GM23248 (cell line): ENCODE measurements around the gene CMTM5. TPM values are rescaled to one million over a fixed set of nuclear protein-coding genes. Genes with fewer than 3 reads are reported as not detected.
A peak's percentile ranks its signal among the peaks of the same experiment; 100 is the strongest.

Experiments used
- DNase-seq: peaks from one replicate; pipeline ENCODE4 v3.0.0-alpha.2; 2015
- H2AFZ ChIP-seq: fragments of 200-600 bp; sonication (generic); 2 replicates; pipeline ENCODE4 v1.6.1; 2016; ENCODE audit warnings: antibody characterized with exemption
- H3F3A ChIP-seq: fragments of 200-600 bp; sonication (generic); 2 replicates; pipeline ENCODE4 v1.6.1; 2016; ENCODE audit warnings: mild to moderate bottlenecking, antibody characterized with exemption, mixed run types; ENCODE audit not compliant: insufficient read depth
- H3K27ac ChIP-seq: fragments of 200-600 bp; sonication (generic); 2 replicates; pipeline ENCODE4 v1.5.1; 2016; ENCODE audit warnings: mild to moderate bottlenecking
- H3K27me3 ChIP-seq: fragments of 200-600 bp; sonication (generic); replicated peaks from 2 replicates; pipeline ENCODE4 v1.6.1; 2016; ENCODE audit warnings: mild to moderate bottlenecking; ENCODE audit not compliant: insufficient read depth
- H3K36me3 ChIP-seq: fragments of 200-600 bp; sonication (generic); 2 replicates; pipeline ENCODE4 v1.6.1; 2016; ENCODE audit warnings: low read depth, mild to moderate bottlenecking
- H3K4me1 ChIP-seq: fragments of 200-600 bp; sonication (generic); 2 replicates; pipeline ENCODE4 v1.6.1; 2016; ENCODE audit warnings: mild to moderate bottlenecking; ENCODE audit not compliant: insufficient read depth
- H3K4me2 ChIP-seq: fragments of 200-600 bp; sonication (generic); one replicate; pipeline ENCODE4 v1.6.1; 2016; ENCODE audit warnings: mild to moderate bottlenecking; ENCODE audit not compliant: unreplicated experiment
- H3K4me3 ChIP-seq: fragments of 200-600 bp; sonication (generic); 2 replicates; pipeline ENCODE4 v1.5.1; 2016; ENCODE audit warnings: mild to moderate bottlenecking
- H3K79me2 ChIP-seq: fragments of 200-600 bp; sonication (generic); 2 replicates; pipeline ENCODE4 v1.6.1; 2016; ENCODE audit warnings: mild to moderate bottlenecking; ENCODE audit not compliant: insufficient read depth
- H3K9ac ChIP-seq: fragments of 200-600 bp; sonication (generic); 2 replicates; pipeline ENCODE4 v1.6.1; 2016; ENCODE audit warnings: mild to moderate bottlenecking
- H3K9me2 ChIP-seq: fragments of 200-600 bp; sonication (generic); 2 replicates; pipeline ENCODE4 v1.6.1; 2016; ENCODE audit warnings: mixed run types, mild to moderate bottlenecking, moderate library complexity; ENCODE audit not compliant: insufficient read depth
- H3K9me3 ChIP-seq: fragments of 200-600 bp; sonication (generic); one replicate; pipeline ENCODE4 v1.6.1; 2017; ENCODE audit warnings: low read depth
- H4K20me1 ChIP-seq: fragments of 200-600 bp; sonication (generic); 2 replicates; pipeline ENCODE4 v1.6.0; 2016; ENCODE audit not compliant: insufficient read depth
- EZH2 ChIP-seq: fragments of 200-600 bp; sonication (generic); IDR thresholded peaks from 2 replicates; pipeline ENCODE4 v1.6.1; 2018; ENCODE audit warnings: antibody characterized with exemption, mild to moderate bottlenecking; ENCODE audit not compliant: insufficient read depth, poor library complexity, severe bottlenecking
- EZH2phosphoT487 ChIP-seq: fragments of 200-600 bp; sonication (generic); IDR thresholded peaks from 2 replicates; pipeline ENCODE4 v1.6.1; 2018; ENCODE audit warnings: antibody characterized with exemption, moderate library complexity, mild to moderate bottlenecking, low read depth; ENCODE audit not compliant: insufficient read depth
- WGBS, 2 experiments: methylation state at CpG; one replicate each; pipeline ENCODE4 v1.1.6; 2015 to 2017; ENCODE audit warnings: low lambda C conversion rate in 2 of 2, low coverage in 1 of 2; ENCODE audit errors: missing lambda C conversion rate in 2 of 2; 5-methylcytosine and 5-hydroxymethylcytosine counted together
- in situ Hi-C: fragments of 300-500 bp; cut with MboI; formaldehyde crosslinking; loops from 2 replicates; pipeline ENCODE4 v1.15.0; 2020
- polyA plus RNA-seq: library from polyadenylated mRNA; unstranded; fragments of >200 nt; fragmentation: Nextera tagmentation; extraction: Ambion mirVana; gene quantifications from 2 replicates; pipeline ENCODE4 v1.2.1, GENCODE V29; 2016
- total RNA-seq: library from RNA; depleted of rRNA; stranded (reverse); fragments of >200 nt; shearing (Covaris generic); gene quantifications from 2 replicates; pipeline ENCODE4 v1.2.3, GENCODE V29; 2014; rRNA removed

CMTM5 gene, protein sequence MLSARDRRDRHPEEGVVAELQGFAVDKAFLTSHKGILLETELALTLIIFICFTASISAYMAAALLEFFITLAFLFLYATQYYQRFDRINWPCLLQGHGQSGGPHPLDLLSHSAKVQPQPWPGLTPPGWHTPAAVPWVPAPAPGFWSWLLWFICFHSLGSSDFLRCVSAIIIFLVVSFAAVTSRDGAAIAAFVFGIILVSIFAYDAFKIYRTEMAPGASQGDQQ
- total RNA-seq = not detected in 2 replicates
- not detected in 2 replicates for polyA plus RNA-seq

DNA sequence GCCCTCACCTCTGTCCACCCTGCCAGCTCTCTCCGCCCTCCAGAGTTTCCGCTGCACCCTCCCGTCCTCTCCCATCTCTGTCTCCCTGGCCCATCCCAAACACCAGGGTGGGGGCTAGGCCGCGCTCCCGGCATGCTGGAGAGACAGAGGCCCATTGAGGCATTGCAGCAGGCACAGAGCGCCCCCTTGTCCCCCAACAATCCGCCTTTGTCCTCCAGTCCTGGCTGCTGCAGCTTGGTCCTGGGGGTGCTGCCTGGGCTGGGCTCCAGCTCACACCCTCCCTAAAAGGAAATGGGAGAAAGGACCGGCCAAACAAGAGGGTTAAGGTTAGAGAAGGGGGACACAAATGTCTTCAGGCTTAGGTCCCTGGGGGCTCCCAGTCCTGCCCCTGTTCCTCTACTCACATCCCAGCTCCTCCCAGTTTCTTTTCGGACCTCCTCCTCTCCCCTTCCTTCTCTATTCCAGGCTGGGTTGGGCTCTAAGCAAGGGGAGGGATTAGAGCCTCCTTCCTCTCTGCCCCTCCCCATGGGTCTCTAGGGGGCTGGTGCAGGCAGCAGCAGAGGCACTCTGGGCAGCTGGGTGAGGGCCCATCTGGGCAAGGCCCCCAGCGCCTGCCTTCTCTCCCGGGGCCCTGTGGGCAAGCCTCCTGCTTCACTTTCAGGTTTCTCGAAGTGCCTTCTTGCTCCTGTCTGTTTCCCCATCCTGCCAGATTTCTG lies at the start of gene CMTM5:
Gene CMTM5, plus strand, starts transcription at position 565 of the 716 bp plus-strand sequence. CDS start 206 bp downstream, outside the sequence.
- Histone ChIP-seq H3K27ac (no peak within 1 kb of the TSS), H3K4me2 (no peak within 1 kb of the TSS), H4K20me1 (no peaks in the 10 kb centered on the region), H3K27me3 (peaks cover 12% of the 10 kb centered on the region; the same call in 1 of the 2 replicates), H3F3A (no peaks in the 10 kb centered on the region), H3K4me3 (no peak within 1 kb of the TSS), H3K4me1 (no peaks in the 10 kb centered on the region), H2AFZ (no peak within 1 kb of the TSS), H3K9ac (no peak within 1 kb of the TSS), H3K79me2 (no peaks in the 10 kb centered on the region), H3K36me3 (no peaks in the 10 kb centered on the region), H3K9me2 (no peaks in the 10 kb centered on the region), H3K9me3 (no peaks in the 10 kb centered on the region)
- 54 to 55% methylated on average over 13 of the region's 13 CpGs for WGBS, 2 experiments
- DNase-seq = no peak
- in situ Hi-C loops = no loop called here
- no peak for TF ChIP-seq EZH2phosphoT487
- no peak for TF ChIP-seq EZH2

DNA sequence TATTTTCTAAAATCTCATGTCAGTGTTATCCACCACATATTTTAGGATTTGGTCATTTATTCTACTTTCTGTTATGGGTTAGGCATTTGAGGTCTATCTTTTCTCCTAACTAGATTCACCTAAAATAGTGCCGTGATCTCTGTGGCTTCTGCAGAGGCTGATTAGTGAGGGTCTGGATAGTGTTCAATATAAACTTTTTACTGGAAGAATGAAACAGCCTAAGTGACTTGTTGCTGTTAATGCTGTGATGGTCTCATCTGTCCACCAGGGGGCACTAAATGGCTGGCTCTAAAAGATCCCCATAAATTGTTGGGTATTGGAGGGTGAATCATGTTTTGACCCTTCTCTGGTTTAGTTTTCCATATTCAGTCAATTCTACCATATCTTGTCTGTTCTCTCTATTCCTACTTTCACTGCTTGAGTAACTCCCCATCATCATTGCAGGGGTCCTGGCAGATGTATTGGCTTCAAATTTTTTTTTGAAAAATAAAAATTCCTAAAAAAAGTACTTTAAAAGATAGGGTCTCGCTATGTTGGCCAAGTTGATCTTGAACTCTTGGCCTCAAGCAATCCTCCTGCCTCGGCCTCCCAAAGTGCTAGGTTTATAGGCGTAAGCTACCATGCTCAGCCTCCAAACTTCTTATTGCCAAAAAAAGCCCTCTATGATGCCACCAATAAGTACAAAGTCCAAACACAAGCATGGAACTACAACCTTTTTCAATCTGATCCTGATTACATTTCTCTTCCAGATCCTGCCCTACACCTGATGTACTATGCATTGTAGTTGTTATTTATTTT lies 48.7 kb upstream of the CMTM5 start:
- 20 to 24% methylated on average over 4 of the region's 4 CpGs for WGBS, 2 experiments

DNA sequence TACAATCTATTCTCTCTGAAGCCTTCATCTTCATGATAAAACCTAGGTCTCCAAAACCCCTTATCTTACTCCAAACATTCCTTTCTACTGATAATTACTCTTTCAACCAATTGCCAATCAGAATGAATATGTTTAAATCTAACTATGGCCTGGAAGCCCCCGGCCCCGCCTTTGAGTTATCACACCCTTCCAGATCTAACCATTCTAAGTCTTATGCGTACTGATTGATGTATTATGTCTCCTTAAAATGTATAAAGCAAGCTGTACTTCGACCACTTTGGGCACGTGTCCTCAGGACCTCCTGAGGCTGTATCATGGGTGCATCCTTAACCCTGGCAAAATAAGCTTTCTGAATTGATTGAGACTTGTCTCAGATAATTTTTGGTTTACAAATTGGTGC lies 41.2 kb upstream of the CMTM5 start:
- no peak for DNase-seq
- no peak overlapping the region for H3K9ac ChIP-seq
- H4K20me1 ChIP-seq = no peaks in the 10 kb centered on the region
- H3K4me3 ChIP-seq = no peak overlapping the region
- H3K79me2 ChIP-seq = no peaks in the 10 kb centered on the region
- peaks cover 3% of the 10 kb centered on the region; the same call in 1 of the 2 replicates for H3K27me3 ChIP-seq
- H3K4me2 ChIP-seq = no peak overlapping the region
- no peaks in the 10 kb centered on the region for H3K9me2 ChIP-seq
- H3K36me3 ChIP-seq = no peaks in the 10 kb centered on the region
- no peaks in the 10 kb centered on the region for H3K4me1 ChIP-seq
- H2AFZ ChIP-seq = no peak overlapping the region
- WGBS, 2 experiments = 35 to 40% methylated on average over 5 of the region's 5 CpGs
- H3K9me3 ChIP-seq = no peaks in the 10 kb centered on the region
- no peak overlapping the region for H3K27ac ChIP-seq
- in situ Hi-C loops = no loop called here
- H3F3A ChIP-seq = no peaks in the 10 kb centered on the region
- TF ChIP-seq EZH2phosphoT487 = no peak
- no peak for TF ChIP-seq EZH2

More for the DNA sequence above, 48.7 kb upstream of the CMTM5 start:
- DNase-seq = peak; percentile 78
- peaks cover 5% of the 10 kb centered on the region for H3K4me1 ChIP-seq
- H3K4me3 ChIP-seq = no peak overlapping the region
- no peak overlapping the region for H3K27ac ChIP-seq
- TF ChIP-seq EZH2 (no peak), EZH2phosphoT487 (no peak)
- H3K36me3 ChIP-seq = peaks cover 26% of the 10 kb centered on the region
- H3K9me3 ChIP-seq = no peaks in the 10 kb centered on the region
- H3F3A ChIP-seq = peaks cover 29% of the 10 kb centered on the region
- H3K27me3 ChIP-seq = no peaks in the 10 kb centered on the region; the same call in 1 of the 2 replicates
- no peaks in the 10 kb centered on the region for H4K20me1 ChIP-seq
- H3K9ac ChIP-seq = no peak overlapping the region
- H3K79me2 ChIP-seq = peaks cover 18% of the 10 kb centered on the region
- H3K9me2 ChIP-seq = no peaks in the 10 kb centered on the region
- in situ Hi-C loops = no loop called here
- H2AFZ ChIP-seq = no peak overlapping the region
- H3K4me2 ChIP-seq = no peak overlapping the region

DNA sequence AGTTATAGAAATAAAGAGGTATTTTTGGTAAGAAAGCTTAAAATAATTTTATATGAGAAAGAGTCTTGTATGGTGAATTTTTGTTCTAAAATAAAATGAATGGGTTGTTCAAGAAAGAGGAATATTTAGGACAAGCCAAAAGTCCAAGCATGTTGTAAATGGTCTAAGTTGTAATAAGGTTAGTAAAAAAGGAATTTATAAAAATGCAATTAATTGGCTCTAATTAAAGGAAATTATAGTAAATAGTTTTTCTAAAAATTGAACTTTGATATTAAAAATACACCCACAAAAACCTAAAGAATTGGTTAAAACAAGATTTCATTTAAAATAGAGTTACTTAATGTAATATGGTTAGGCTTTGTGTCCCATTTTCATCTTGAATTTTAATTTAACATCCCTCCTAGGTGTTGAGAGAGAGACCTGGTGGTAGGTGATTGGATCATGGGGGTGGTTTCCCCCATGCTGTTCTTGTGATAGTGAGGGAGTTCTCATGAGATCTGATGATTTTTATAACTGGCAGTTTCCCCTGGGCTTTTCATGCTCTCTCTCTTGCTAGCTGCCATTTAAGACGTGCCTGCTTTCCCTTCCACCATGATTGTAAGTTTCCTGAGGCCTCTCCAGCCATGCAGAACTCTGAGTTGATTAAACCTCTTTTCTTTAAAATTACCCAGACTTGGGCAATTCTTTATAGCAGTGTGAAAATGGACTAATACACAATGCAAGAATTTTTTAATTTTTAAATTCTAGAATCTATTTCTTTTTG lies 37.2 kb upstream of the CMTM5 start:
- DNase-seq = no peak
- Histone ChIP-seq H3F3A (no peaks in the 10 kb centered on the region), H3K27ac (no peak overlapping the region), H4K20me1 (no peaks in the 10 kb centered on the region), H3K27me3 (0 out of 2 replicates have a peak, but pooled peaks cover 3% of the 10 kb centered on the region), H3K9ac (no peak overlapping the region), H3K9me2 (no peaks in the 10 kb centered on the region), H2AFZ (no peak overlapping the region), H3K79me2 (no peaks in the 10 kb centered on the region), H3K36me3 (no peaks in the 10 kb centered on the region), H3K9me3 (no peaks in the 10 kb centered on the region), H3K4me3 (no peak overlapping the region), H3K4me1 (no peaks in the 10 kb centered on the region), H3K4me2 (no peak overlapping the region)
- 48 to 67% methylated on average over 1 of the region's 1 CpG for WGBS, 2 experiments
- TF ChIP-seq EZH2phosphoT487 (no peak), EZH2 (no peak)
- in situ Hi-C loops = no loop called here
